ENCODE data around the gene SERINC1. TPM values are rescaled to one million over a fixed set of nuclear protein-coding genes. Genes with fewer than 3 reads are reported as not detected.

SERINC1 gene
- total and polyA plus RNA-seq, 9 of the 15 experiments (the other 6 are each of a cell fraction or from before 2014, with no cell fraction given): 28.8 to 64.6 (median 39.7) TPM

GRCh38 chr6:122484760-122485159 is 13.2 kb upstream of the SERINC1 start (continued):
- TF ChIP-seq MXD1 (CRISPR knock-in tag; IDR thresholded peaks at IDR 0.05; ENCODE audit: borderline replicate concordance, poor library complexity, severe bottlenecking) (no peak), RFX7 (CRISPR knock-in tag; IDR thresholded peaks at IDR 0.05) (no peak), IRF1 (CRISPR knock-in tag; IDR thresholded peaks at IDR 0.05; ENCODE audit: borderline replicate concordance) (no peak), ZNF785 (CRISPR knock-in tag; IDR thresholded peaks at IDR 0.05) (no peak), FIP1L1 (IDR thresholded peaks at IDR 0.05; ENCODE audit: low read depth, low read length, poor library complexity, severe bottlenecking) (no peak), ZNF184 (CRISPR knock-in tag; IDR thresholded peaks at IDR 0.05) (no peak), DMBX1 (CRISPR knock-in tag; IDR thresholded peaks at IDR 0.05; ENCODE audit: borderline replicate concordance) (no peak), ZNF224 (CRISPR knock-in tag; IDR thresholded peaks at IDR 0.05) (no peak), SREBF1 (IDR thresholded peaks at IDR 0.05; ENCODE audit: borderline replicate concordance, low read depth, low read length) (no peak)
- TF ChIP-seq, protein P1, sequence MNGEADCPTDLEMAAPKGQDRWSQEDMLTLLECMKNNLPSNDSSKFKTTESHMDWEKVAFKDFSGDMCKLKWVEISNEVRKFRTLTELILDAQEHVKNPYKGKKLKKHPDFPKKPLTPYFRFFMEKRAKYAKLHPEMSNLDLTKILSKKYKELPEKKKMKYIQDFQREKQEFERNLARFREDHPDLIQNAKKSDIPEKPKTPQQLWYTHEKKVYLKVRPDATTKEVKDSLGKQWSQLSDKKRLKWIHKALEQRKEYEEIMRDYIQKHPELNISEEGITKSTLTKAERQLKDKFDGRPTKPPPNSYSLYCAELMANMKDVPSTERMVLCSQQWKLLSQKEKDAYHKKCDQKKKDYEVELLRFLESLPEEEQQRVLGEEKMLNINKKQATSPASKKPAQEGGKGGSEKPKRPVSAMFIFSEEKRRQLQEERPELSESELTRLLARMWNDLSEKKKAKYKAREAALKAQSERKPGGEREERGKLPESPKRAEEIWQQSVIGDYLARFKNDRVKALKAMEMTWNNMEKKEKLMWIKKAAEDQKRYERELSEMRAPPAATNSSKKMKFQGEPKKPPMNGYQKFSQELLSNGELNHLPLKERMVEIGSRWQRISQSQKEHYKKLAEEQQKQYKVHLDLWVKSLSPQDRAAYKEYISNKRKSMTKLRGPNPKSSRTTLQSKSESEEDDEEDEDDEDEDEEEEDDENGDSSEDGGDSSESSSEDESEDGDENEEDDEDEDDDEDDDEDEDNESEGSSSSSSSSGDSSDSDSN (IDR thresholded peaks at IDR 0.05; ENCODE audit: borderline replicate concordance in 1 of 2, low read depth in 2 of 2, low read length in 2 of 2): no peak
- TF ChIP-seq, protein P2, sequence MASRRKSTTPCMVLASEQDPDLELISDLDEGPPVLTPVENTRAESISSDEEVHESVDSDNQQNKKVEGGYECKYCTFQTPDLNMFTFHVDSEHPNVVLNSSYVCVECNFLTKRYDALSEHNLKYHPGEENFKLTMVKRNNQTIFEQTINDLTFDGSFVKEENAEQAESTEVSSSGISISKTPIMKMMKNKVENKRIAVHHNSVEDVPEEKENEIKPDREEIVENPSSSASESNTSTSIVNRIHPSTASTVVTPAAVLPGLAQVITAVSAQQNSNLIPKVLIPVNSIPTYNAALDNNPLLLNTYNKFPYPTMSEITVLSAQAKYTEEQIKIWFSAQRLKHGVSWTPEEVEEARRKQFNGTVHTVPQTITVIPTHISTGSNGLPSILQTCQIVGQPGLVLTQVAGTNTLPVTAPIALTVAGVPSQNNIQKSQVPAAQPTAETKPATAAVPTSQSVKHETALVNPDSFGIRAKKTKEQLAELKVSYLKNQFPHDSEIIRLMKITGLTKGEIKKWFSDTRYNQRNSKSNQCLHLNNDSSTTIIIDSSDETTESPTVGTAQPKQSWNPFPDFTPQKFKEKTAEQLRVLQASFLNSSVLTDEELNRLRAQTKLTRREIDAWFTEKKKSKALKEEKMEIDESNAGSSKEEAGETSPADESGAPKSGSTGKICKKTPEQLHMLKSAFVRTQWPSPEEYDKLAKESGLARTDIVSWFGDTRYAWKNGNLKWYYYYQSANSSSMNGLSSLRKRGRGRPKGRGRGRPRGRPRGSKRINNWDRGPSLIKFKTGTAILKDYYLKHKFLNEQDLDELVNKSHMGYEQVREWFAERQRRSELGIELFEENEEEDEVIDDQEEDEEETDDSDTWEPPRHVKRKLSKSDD (conservative IDR thresholded peaks at IDR 0.05; ENCODE audit: low read length): no peak
